ENCODE results near the gene PTPRA. TPM values are rescaled to one million over a fixed set of nuclear protein-coding genes. Genes with fewer than 3 reads are reported as not detected.

The PTPRA gene
- total and polyA plus RNA-seq, 2 of the 13 experiments (the other 11 are each of a cell fraction or from before 2014, with no cell fraction given) = 47.2 to 127 TPM

- TF ChIP-seq ZNF292 (CRISPR knock-in tag; IDR thresholded peaks at IDR 0.05; ENCODE audit: borderline replicate concordance, low read depth) (no peak), CEBPG (CRISPR knock-in tag; IDR thresholded peaks at IDR 0.05) (0 out of 2 replicates have a peak, but pooled peaks have one; percentile 33), SMARCE1 (IDR thresholded peaks at IDR 0.05; ENCODE audit: borderline replicate concordance) (no peak), ZNF101 (CRISPR knock-in tag; IDR thresholded peaks at IDR 0.05; ENCODE audit: borderline replicate concordance, low read depth) (no peak), MAFK (conservative IDR thresholded peaks at IDR 0.05 in 1 of 2, IDR thresholded peaks at IDR 0.05 in 1 of 2; ENCODE audit: low read length in 2 of 2) (no peak), ZNF501 (CRISPR knock-in tag; IDR thresholded peaks at IDR 0.05) (peak; percentile 72; the same call in 1 of the 2 replicates), ONECUT2 (CRISPR knock-in tag; IDR thresholded peaks at IDR 0.05) (no peak), SP1 (IDR thresholded peaks at IDR 0.05) (no peak), SP1 (CRISPR knock-in tag; IDR thresholded peaks at IDR 0.05) (peak; percentile 78), AFF4 (CRISPR knock-in tag; IDR thresholded peaks at IDR 0.05) (no peak; the same call in 1 of the 2 replicates), REL (CRISPR knock-in tag; conservative IDR thresholded peaks at IDR 0.05) (peak; percentile 46; the same call in 1 of the 2 replicates), MBNL3 (CRISPR knock-in tag; conservative IDR thresholded peaks at IDR 0.05) (no peak), SETDB1 (CRISPR knock-in tag; IDR thresholded peaks at IDR 0.05; ENCODE audit: borderline replicate concordance) (no peak), IRX3 (CRISPR knock-in tag; IDR thresholded peaks at IDR 0.05; ENCODE audit: borderline replicate concordance, low read depth) (0 out of 2 replicates have a peak, but pooled peaks have one; percentile 33), ZNF891 (CRISPR knock-in tag; IDR thresholded peaks at IDR 0.05) (peak; percentile 57; the same call in 1 of the 2 replicates), FOXM1 (CRISPR knock-in tag; IDR thresholded peaks at IDR 0.05) (no peak), TFE3 (CRISPR knock-in tag; IDR thresholded peaks at IDR 0.05) (peak; percentile 51), PHF21A (CRISPR knock-in tag; IDR thresholded peaks at IDR 0.05) (peak; percentile 85), ZNF451 (CRISPR knock-in tag; IDR thresholded peaks at IDR 0.05) (peak; percentile 91; the same call in 1 of the 2 replicates), NR0B2 (CRISPR knock-in tag; IDR thresholded peaks at IDR 0.05) (0 out of 2 replicates have a peak, but pooled peaks have one; percentile 57), ZNF782 (CRISPR knock-in tag; IDR thresholded peaks at IDR 0.05; ENCODE audit: borderline replicate concordance) (no peak), ZMYM2 (CRISPR knock-in tag; IDR thresholded peaks at IDR 0.05) (peak; percentile 90; the same call in 1 of the 2 replicates), GTF3A (CRISPR knock-in tag; conservative IDR thresholded peaks at IDR 0.05) (peak; percentile 82; the same call in 1 of the 2 replicates)
- TF ChIP-seq, protein P1, sequence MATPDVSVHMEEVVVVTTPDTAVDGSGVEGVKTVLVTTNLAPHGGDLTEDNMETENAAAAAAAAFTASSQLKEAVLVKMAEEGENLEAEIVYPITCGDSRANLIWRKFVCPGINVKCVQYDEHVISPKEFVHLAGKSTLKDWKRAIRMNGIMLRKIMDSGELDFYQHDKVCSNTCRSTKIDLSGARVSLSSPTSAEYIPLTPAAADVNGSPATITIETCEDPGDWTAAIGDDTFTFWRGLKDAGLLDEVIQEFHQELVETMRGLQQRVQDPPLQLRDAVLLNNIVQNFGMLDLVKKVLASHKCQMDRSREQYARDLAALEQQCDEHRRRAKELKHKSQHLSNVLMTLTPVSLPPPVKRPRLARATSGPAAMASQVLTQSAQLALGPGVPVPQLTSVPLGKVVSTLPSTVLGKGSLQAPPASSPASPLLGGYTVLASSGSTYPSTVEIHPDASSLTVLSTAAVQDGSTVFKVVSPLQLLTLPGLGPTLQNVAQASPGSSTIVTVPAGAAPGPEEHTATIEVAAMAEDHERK (CRISPR knock-in tag; IDR thresholded peaks at IDR 0.05; ENCODE audit: low read depth) = peak; percentile 75
Measured at GRCh38 chr20:2873010-2873746, at the start of gene PTPRA (continued).
